ENCODE data around the gene SRGAP3.
A peak's percentile ranks its signal among the peaks of the same experiment; 100 is the strongest.

The SRGAP3 gene

GRCh38 chr3:8963137-8963853 lies 286.2 kb downstream of the SRGAP3 start, which contains the start of gene RAD18:
RAD18 (minus strand) TSS chr3:8963472; CDS start chr3:8963385, 87 bp downstream.
- DNase-seq (ENCODE audit: insufficient read length) (peak; percentile 69), FAIRE-seq (peak; percentile 96)
- TF ChIP-seq TAF1 (IDR thresholded peaks at IDR 0.05; ENCODE audit: borderline replicate concordance, low read depth, low read length) (no peak), POLR2A (IDR thresholded peaks at IDR 0.05; ENCODE audit: low read depth, low read length) (peak; percentile 70), POLR2AphosphoS5 (IDR thresholded peaks at IDR 0.05; ENCODE audit: low read depth, low read length) (peak; percentile 61; the same call in 1 of the 2 replicates)

DNA sequence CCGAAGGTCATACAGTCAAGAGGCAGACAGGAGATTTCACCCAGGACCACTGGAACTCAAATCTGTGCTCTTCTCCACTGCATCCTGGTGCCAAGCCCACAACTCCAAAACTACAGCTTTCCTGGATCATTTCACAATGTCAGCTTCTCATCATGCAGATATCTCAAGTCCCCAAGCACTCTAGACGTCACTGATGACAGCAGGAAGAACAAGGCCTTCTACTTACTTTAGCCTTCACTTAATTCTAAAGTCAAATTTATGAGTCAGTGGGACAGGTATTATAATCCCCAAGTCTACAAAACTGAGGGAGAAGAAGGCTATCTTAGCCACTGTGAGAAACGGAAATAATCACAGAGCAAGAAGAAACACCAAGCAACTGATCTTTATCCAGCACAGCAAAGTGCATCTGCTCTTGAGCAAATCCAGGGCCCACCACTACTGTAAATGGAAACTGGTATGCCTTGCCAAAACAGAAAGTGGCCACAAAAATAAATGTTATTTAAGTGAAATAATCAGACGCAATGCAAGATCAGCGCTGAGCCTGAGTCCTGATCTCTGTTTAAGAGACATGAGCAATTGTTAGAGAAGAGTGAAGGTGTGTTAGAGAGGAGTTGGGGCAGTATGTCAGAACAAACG lies 287.1 kb downstream of the SRGAP3 start:
- DNase-seq (ENCODE audit: insufficient read length) (no peak), FAIRE-seq (no peak)
- TF ChIP-seq POLR2A (IDR thresholded peaks at IDR 0.05; ENCODE audit: low read depth, low read length) (no peak), POLR2AphosphoS5 (IDR thresholded peaks at IDR 0.05; ENCODE audit: low read depth, low read length) (no peak), TAF1 (IDR thresholded peaks at IDR 0.05; ENCODE audit: borderline replicate concordance, low read depth, low read length) (no peak)

GRCh38 chr3:8959668-8960067 lies 289.8 kb downstream of the SRGAP3 start:
- TF ChIP-seq POLR2A (IDR thresholded peaks at IDR 0.05; ENCODE audit: low read depth, low read length) (no peak), TAF1 (IDR thresholded peaks at IDR 0.05; ENCODE audit: borderline replicate concordance, low read depth, low read length) (no peak), POLR2AphosphoS5 (IDR thresholded peaks at IDR 0.05; ENCODE audit: low read depth, low read length) (no peak)
- no peak for FAIRE-seq
- no peak for DNase-seq (ENCODE audit: insufficient read length)

- DNase-seq (ENCODE audit: insufficient read length) (no peak), FAIRE-seq (peak; percentile 91)
- no peak for TF ChIP-seq POLR2A (IDR thresholded peaks at IDR 0.05; ENCODE audit: low read depth, low read length)
- no peak for TF ChIP-seq TAF1 (IDR thresholded peaks at IDR 0.05; ENCODE audit: borderline replicate concordance, low read depth, low read length)
- TF ChIP-seq POLR2AphosphoS5 (IDR thresholded peaks at IDR 0.05; ENCODE audit: low read depth, low read length) = no peak
Measured at GRCh38 chr3:8954938-8955763, 294.3 kb downstream of the SRGAP3 start.

DNA sequence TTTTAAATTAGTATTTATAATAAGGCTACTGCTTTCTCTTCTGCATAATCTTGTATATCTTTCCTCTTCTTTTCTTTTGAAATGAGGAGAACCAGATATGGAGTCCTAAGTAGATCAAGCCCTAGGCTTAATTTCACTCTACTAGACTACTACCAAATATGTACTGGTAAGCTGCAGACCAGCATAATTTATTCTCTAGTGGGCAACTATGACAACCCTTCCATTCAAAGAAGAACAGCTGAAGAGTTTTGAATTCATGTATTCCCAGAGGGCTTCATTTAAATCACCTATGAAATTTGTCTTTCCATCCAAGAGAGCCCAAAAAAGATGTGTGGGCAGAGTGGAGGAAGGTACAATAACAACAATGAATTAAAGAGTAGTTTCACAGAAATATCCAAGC lies 296.1 kb downstream of the SRGAP3 start:
- no peak for DNase-seq (ENCODE audit: insufficient read length)
- no peak for TF ChIP-seq POLR2AphosphoS5 (IDR thresholded peaks at IDR 0.05; ENCODE audit: low read depth, low read length)
- TF ChIP-seq POLR2A (IDR thresholded peaks at IDR 0.05; ENCODE audit: low read depth, low read length) = no peak
- TF ChIP-seq TAF1 (IDR thresholded peaks at IDR 0.05; ENCODE audit: borderline replicate concordance, low read depth, low read length) = no peak
- no peak for FAIRE-seq

- DNase-seq (ENCODE audit: insufficient read length) (no peak), FAIRE-seq (peak; percentile 27)
- TF ChIP-seq POLR2AphosphoS5 (IDR thresholded peaks at IDR 0.05; ENCODE audit: low read depth, low read length) = no peak
- TF ChIP-seq TAF1 (IDR thresholded peaks at IDR 0.05; ENCODE audit: borderline replicate concordance, low read depth, low read length) = no peak
- no peak for TF ChIP-seq POLR2A (IDR thresholded peaks at IDR 0.05; ENCODE audit: low read depth, low read length)
Measured at GRCh38 chr3:8952130-8952529, 297.3 kb downstream of the SRGAP3 start.

GRCh38 chr3:8945890-8946600 lies 303.4 kb downstream of the SRGAP3 start:
- no peak for TF ChIP-seq POLR2A (IDR thresholded peaks at IDR 0.05; ENCODE audit: low read depth, low read length)
- no peak for TF ChIP-seq TAF1 (IDR thresholded peaks at IDR 0.05; ENCODE audit: borderline replicate concordance, low read depth, low read length)
- TF ChIP-seq POLR2AphosphoS5 (IDR thresholded peaks at IDR 0.05; ENCODE audit: low read depth, low read length) = no peak
- DNase-seq (ENCODE audit: insufficient read length) (no peak), FAIRE-seq (no peak)

DNA sequence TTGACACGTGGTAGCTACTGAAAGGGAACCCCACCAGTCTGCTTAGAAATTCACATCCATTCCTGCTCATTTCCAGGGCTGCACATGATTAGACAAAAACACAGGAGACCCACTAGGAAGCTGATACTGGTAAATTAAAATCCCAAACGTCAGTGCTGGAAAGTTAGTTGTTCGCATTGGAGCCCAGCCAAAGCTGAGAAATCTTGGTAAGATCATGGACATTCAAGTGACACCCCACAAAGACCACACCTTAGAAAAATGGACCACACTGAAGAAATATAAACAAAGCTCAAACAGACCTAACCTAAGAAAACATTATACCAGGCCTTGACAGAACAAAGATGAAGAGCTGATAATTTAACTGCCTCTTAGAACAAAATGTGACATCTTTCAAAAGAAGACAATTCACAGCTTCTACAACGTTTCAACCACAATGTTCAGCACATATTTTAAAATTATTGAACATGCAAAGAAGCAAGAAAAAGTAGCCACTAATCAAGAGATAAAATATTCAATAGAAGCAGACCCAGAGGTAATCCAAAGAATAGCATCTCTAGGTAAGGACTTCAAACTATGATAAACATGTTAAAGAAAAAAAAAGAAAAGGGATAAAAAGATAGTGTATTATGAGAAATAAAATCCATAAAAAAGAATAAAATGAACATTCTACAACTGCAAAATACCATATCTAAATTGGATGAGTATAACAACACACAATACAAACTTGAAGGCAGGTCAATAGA lies 306.5 kb downstream of the SRGAP3 start:
- no peak for FAIRE-seq
- TF ChIP-seq POLR2AphosphoS5 (IDR thresholded peaks at IDR 0.05; ENCODE audit: low read depth, low read length) (no peak), POLR2A (IDR thresholded peaks at IDR 0.05; ENCODE audit: low read depth, low read length) (no peak), TAF1 (IDR thresholded peaks at IDR 0.05; ENCODE audit: borderline replicate concordance, low read depth, low read length) (no peak)
- no peak for DNase-seq (ENCODE audit: insufficient read length)

GRCh38 chr3:8942115-8942514 lies 307.3 kb downstream of the SRGAP3 start:
- TF ChIP-seq TAF1 (IDR thresholded peaks at IDR 0.05; ENCODE audit: borderline replicate concordance, low read depth, low read length) = no peak
- TF ChIP-seq POLR2AphosphoS5 (IDR thresholded peaks at IDR 0.05; ENCODE audit: low read depth, low read length) = no peak
- no peak for TF ChIP-seq POLR2A (IDR thresholded peaks at IDR 0.05; ENCODE audit: low read depth, low read length)
- FAIRE-seq (no peak), DNase-seq (ENCODE audit: insufficient read length) (no peak)

DNA sequence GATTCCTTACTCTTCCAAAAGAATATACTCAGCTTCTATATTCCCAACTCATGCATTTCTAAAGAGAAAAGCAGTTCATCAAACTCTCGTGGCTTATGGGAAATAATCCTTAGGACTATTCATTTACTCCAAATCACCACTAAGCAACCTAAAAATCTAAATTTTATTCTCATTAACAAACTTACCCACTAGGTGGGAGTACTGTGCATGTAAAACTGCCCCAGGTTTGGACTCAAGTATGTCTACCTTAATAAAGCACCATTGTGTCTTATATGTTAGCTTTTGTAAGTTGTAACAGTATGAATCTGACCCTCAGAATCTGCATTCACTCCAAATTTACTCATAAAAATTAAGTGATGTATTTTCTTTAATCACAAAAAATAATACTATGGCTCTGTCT lies 311.4 kb downstream of the SRGAP3 start:
- no peak for FAIRE-seq
- no peak for DNase-seq (ENCODE audit: insufficient read length)
- no peak for TF ChIP-seq POLR2A (IDR thresholded peaks at IDR 0.05; ENCODE audit: low read depth, low read length)
- no peak for TF ChIP-seq TAF1 (IDR thresholded peaks at IDR 0.05; ENCODE audit: borderline replicate concordance, low read depth, low read length)
- no peak for TF ChIP-seq POLR2AphosphoS5 (IDR thresholded peaks at IDR 0.05; ENCODE audit: low read depth, low read length)
